ENCODE results near the gene SRSF3.
A peak's percentile ranks its signal among the peaks of the same experiment; 100 is the strongest.

SRSF3 gene

DNA sequence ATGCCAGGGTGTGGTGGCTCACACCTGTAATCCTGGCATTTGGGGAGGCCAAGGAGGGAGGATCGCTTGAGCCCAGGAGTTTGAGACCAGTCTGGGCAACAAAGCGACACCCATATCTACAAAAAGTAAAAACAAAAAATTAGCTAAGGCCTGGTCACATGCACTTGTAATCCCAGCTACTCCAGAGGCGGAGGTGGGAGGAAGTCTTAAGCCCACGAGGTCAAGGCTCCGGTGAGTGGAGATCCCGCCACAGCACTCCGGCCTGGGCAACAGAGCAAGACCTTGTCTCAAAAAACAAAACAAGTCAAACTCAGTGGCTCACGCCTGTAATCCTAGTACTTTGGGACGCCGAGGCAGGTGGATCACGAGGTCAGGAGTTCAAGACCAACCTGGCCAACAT, 35.6 kb downstream of the SRSF3 start:
- no peak for TF ChIP-seq POLR2AphosphoS5 (IDR thresholded peaks at IDR 0.05; ENCODE audit: low read depth, low read length)
- TF ChIP-seq TAF1 (IDR thresholded peaks at IDR 0.05; ENCODE audit: borderline replicate concordance, insufficient read depth, low read length), result no peak
- TF ChIP-seq FOXP2 (optimal IDR thresholded peaks at IDR 0.05; ENCODE audit: borderline replicate concordance, extremely low read depth, extremely low read length, insufficient read depth), result no peak

DNA sequence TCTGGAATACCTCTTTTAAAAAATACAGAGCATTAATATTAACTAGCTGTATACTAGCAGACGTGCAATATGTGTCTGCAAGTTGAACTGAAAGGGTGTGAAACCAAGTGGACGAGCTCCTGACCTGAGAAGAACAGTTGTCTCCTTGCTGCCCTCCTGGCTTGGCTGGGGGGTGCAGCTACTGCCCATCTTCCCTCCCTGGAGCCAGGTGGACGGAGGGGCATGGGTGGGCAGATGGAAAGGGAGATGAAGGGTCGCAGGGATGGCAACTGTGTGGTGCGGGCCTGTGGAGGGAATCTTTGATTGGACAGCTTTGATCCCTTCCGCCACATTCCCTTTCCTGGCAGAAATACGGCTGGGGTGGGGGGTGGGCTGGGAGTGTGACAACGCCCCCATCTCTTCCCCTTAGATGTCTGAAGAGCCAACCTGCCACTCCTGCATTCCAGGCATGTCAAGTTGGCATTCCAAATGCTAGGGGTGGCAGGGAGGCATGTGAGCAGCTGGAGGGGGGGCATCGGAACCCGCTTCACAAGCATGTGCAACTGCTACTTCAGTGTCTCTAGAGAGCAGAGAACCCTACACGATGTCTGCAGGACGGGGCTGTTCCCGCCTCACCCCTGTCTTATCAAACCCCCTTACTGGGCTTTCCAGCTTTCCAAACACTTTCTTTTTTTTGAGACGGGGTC, 37.3 kb downstream of the SRSF3 start:
- TF ChIP-seq FOXP2 (optimal IDR thresholded peaks at IDR 0.05; ENCODE audit: borderline replicate concordance, extremely low read depth, extremely low read length, insufficient read depth), result no peak
- no peak for TF ChIP-seq TAF1 (IDR thresholded peaks at IDR 0.05; ENCODE audit: borderline replicate concordance, insufficient read depth, low read length)
- no peak for TF ChIP-seq SIN3A (IDR thresholded peaks at IDR 0.05; ENCODE audit: borderline replicate concordance, insufficient read depth, low read length)

DNA sequence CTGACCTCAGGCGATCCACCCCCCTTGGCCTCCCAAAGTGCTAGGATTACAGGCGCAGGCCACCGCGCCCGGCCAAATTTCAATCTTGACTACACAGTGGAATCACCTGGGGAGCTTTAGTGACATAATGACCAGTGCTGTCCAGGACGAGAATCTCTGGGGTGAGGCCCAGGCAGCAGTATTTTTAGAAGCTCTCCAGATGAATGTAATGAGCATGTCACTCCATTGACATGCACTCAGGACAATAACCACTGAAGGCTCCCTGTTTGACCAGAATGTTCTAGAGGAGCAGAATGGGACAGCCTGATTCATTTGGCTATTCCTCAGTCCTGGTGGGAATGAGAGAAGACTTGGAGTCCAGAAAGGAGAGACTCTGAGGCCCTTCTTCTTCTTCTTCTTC, 39.2 kb downstream of the SRSF3 start:
- TF ChIP-seq POLR2AphosphoS5 (IDR thresholded peaks at IDR 0.05; ENCODE audit: low read depth, low read length), result no peak
- no peak for TF ChIP-seq SIN3A (IDR thresholded peaks at IDR 0.05; ENCODE audit: borderline replicate concordance, insufficient read depth, low read length)
- TF ChIP-seq FOXP2 (optimal IDR thresholded peaks at IDR 0.05; ENCODE audit: borderline replicate concordance, extremely low read depth, extremely low read length, insufficient read depth), result no peak
- TF ChIP-seq TAF1 (IDR thresholded peaks at IDR 0.05; ENCODE audit: borderline replicate concordance, insufficient read depth, low read length), result no peak
- TF ChIP-seq, protein P1, sequence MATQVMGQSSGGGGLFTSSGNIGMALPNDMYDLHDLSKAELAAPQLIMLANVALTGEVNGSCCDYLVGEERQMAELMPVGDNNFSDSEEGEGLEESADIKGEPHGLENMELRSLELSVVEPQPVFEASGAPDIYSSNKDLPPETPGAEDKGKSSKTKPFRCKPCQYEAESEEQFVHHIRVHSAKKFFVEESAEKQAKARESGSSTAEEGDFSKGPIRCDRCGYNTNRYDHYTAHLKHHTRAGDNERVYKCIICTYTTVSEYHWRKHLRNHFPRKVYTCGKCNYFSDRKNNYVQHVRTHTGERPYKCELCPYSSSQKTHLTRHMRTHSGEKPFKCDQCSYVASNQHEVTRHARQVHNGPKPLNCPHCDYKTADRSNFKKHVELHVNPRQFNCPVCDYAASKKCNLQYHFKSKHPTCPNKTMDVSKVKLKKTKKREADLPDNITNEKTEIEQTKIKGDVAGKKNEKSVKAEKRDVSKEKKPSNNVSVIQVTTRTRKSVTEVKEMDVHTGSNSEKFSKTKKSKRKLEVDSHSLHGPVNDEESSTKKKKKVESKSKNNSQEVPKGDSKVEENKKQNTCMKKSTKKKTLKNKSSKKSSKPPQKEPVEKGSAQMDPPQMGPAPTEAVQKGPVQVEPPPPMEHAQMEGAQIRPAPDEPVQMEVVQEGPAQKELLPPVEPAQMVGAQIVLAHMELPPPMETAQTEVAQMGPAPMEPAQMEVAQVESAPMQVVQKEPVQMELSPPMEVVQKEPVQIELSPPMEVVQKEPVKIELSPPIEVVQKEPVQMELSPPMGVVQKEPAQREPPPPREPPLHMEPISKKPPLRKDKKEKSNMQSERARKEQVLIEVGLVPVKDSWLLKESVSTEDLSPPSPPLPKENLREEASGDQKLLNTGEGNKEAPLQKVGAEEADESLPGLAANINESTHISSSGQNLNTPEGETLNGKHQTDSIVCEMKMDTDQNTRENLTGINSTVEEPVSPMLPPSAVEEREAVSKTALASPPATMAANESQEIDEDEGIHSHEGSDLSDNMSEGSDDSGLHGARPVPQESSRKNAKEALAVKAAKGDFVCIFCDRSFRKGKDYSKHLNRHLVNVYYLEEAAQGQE (IDR thresholded peaks at IDR 0.05; ENCODE audit: insufficient read depth in 1 of 2, low read depth in 2 of 2, low read length in 2 of 2), result no peak

DNA sequence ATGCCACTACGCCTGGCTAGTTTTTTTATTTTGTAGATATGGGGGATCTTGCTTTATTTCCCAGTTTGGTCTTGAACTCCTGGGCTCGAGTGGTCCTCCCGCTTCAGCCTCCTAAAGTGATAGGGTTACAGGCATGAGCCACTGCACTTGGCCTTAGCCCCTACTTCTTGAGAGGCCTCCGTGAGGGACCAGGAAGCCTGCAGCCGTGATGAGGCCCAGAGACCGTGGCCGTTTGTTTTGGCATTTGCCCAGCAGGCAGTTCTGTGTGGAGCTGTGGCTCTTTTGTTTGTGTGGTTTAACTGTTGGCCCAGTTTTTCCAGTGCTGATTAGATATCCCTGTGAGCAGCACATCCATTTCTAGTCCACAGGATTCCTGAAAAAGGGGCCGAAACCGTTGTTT, 39.8 kb downstream of the SRSF3 start:
- TF ChIP-seq TAF1 (IDR thresholded peaks at IDR 0.05; ENCODE audit: borderline replicate concordance, insufficient read depth, low read length) (no peak), SIN3A (IDR thresholded peaks at IDR 0.05; ENCODE audit: borderline replicate concordance, insufficient read depth, low read length) (no peak), FOXP2 (optimal IDR thresholded peaks at IDR 0.05; ENCODE audit: borderline replicate concordance, extremely low read depth, extremely low read length, insufficient read depth) (no peak), POLR2AphosphoS5 (IDR thresholded peaks at IDR 0.05; ENCODE audit: low read depth, low read length) (no peak)
- TF ChIP-seq, protein P1 (IDR thresholded peaks at IDR 0.05; ENCODE audit: insufficient read depth in 1 of 2, low read depth in 2 of 2, low read length in 2 of 2), result 0 out of 4 replicates have a peak, but pooled peaks of 1 of the 2 experiments have one; percentile 59

DNA sequence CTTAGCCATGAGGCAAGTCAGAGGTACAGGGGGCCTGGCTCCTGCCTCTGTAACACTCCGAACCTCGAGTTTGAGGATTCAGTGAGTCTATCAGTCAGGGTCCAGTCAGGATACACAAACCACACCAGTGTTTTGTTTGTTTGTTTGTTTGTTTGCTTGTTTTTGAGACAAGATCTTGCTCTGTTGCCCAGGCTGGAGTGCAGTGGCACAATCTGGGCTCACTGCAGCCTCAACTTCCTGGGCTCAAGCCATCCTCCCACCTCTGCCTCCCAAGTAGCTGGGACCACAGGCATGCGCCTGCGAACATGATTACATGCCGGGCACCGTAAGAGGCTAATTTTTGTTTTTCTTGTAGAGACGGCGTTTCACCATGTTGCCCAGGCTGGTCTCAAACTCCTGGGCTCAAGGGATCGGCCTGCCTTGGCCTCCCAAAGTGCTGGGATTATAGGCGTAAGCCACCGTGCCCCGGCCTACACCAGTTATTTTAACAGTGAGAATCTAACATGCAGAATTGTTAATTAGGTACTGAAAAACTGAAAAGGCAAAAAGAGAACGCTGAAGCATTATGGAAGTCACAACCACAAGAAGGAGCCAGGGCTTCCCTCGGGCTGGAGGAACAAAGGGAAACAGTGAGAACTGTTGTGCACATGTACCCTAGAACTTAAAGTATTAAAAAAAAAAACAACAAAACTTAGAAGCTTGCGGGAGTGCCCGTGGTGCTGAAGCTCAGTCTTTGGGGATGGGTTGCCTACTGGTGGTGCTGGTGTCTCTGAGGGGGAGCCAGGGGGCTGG, 40.4 kb downstream of the SRSF3 start:
- no peak for TF ChIP-seq SIN3A (IDR thresholded peaks at IDR 0.05; ENCODE audit: borderline replicate concordance, insufficient read depth, low read length)
- TF ChIP-seq FOXP2 (optimal IDR thresholded peaks at IDR 0.05; ENCODE audit: borderline replicate concordance, extremely low read depth, extremely low read length, insufficient read depth), result no peak
- TF ChIP-seq TAF1 (IDR thresholded peaks at IDR 0.05; ENCODE audit: borderline replicate concordance, insufficient read depth, low read length), result no peak
- TF ChIP-seq, protein P1 (IDR thresholded peaks at IDR 0.05; ENCODE audit: insufficient read depth in 1 of 2, low read depth in 2 of 2, low read length in 2 of 2), result no peak
- TF ChIP-seq POLR2AphosphoS5 (IDR thresholded peaks at IDR 0.05; ENCODE audit: low read depth, low read length), result no peak

All from PFSK-1 (cell line).